HG03457 (cell line): ENCODE data around the gene CEP104.
"Not testable (repeated sequence)": the region's sequence is repeated elsewhere in the genome, so short reads cannot be mapped to it uniquely, and the experiment has no call there.

Source experiments
- ATAC-seq: cut with Tn5 transposase; IDR thresholded peaks from one replicate; pipeline ENCODE4 v1.9.1; 2021; ENCODE audit warnings: moderate number of reproducible peaks; ENCODE audit not compliant: unreplicated experiment

The CEP104 gene

GRCh38 chr1:3803905-3804626 is 52.9 kb downstream of the CEP104 start:
- ATAC-seq = no peak

GRCh38 chr1:3800795-3801194 is 56.2 kb downstream of the CEP104 start:
- ATAC-seq = not testable (repeated sequence)

GRCh38 chr1:3799976-3800685 is 56.9 kb downstream of the CEP104 start:
- no peak for ATAC-seq

GRCh38 chr1:3796215-3797061 is 60.6 kb downstream of the CEP104 start, which contains the start of gene LRRC47:
Gene LRRC47, minus strand, starts transcription at chr1:3796498. Its CDS starts 22 bp downstream, at chr1:3796476.
- ATAC-seq = peak; percentile 99

GRCh38 chr1:3795453-3796214 is 61.4 kb downstream of the CEP104 start:
- ATAC-seq = no peak

- no peak for ATAC-seq
Measured at GRCh38 chr1:3790952-3791351, 66.1 kb downstream of the CEP104 start.

GRCh38 chr1:3790500-3790923 is 66.5 kb downstream of the CEP104 start:
- ATAC-seq = no peak

- ATAC-seq = no peak
Measured at GRCh38 chr1:3789421-3790300, 67.3 kb downstream of the CEP104 start.

GRCh38 chr1:3788756-3789420 is 68.1 kb downstream of the CEP104 start:
- ATAC-seq = no peak

GRCh38 chr1:3787745-3788605 is 69.0 kb downstream of the CEP104 start:
- ATAC-seq = no peak

GRCh38 chr1:3787349-3787715 is 69.7 kb downstream of the CEP104 start:
- ATAC-seq = no peak

GRCh38 chr1:3786468-3787348 is 70.3 kb downstream of the CEP104 start:
- no peak for ATAC-seq

GRCh38 chr1:3785456-3786157 is 71.4 kb downstream of the CEP104 start:
- no peak for ATAC-seq

- ATAC-seq = no peak
Measured at GRCh38 chr1:3785045-3785444, 72.0 kb downstream of the CEP104 start.

- ATAC-seq = no peak
Measured at GRCh38 chr1:3783651-3784474, 73.1 kb downstream of the CEP104 start.

GRCh38 chr1:3780901-3781300 is 76.1 kb downstream of the CEP104 start:
- ATAC-seq = no peak
